Activated CD8-positive, alpha-beta T cell treated with anti-CD3 and anti-CD28 coated beads, Interleukin-2, amount 10 ng/mL, durations not matched to agents 7 days and 5 days (primary cell): Measurements from ENCODE around the gene OR4D1. TPM values are rescaled to one million over a fixed set of nuclear protein-coding genes. Genes with fewer than 3 reads are reported as not detected.
"Not testable (repeated sequence)": the region's sequence is repeated elsewhere in the genome, so short reads cannot be mapped to it uniquely, and the experiment has no call there.

ENCODE experiments used
- ATAC-seq: fragments of 150-1000 bp; cut with Tn5 transposase; one replicate; pipeline ENCODE4 v1.10.0; 2021; ENCODE audit warnings: moderate library complexity
- CTCF ChIA-PET: fragments of 350-600 bp; sonication (Branson Sonifier 250); formaldehyde crosslinking; loops from one replicate; lab custom pipeline; 2021; ENCODE audit warnings: antibody characterized with exemption; lab: Charles Lee
- POLR2A ChIA-PET: fragments of 350-600 bp; sonication (Branson Sonifier 250); formaldehyde crosslinking; loops from one replicate; lab custom pipeline; 2021; ENCODE audit warnings: antibody characterized with exemption; lab: Charles Lee
- DNase-seq: peaks from one replicate; pipeline ENCODE4 v3.0.0-alpha.2; 2020
- H3K27ac Mint-ChIP-seq: one replicate; pipeline ENCODE4 v1.8.0; 2021; ENCODE audit warnings: mild to moderate bottlenecking, mixed read lengths
- H3K27me3 Mint-ChIP-seq: one replicate; pipeline ENCODE4 v1.8.0; 2021; ENCODE audit warnings: low read depth, mixed read lengths
- H3K36me3 Mint-ChIP-seq: one replicate; pipeline ENCODE4 v1.8.0; 2021; ENCODE audit warnings: low read depth, mixed read lengths
- H3K4me1 Mint-ChIP-seq: one replicate; pipeline ENCODE4 v1.8.0; 2021; ENCODE audit warnings: low read depth, mixed read lengths
- H3K4me3 Mint-ChIP-seq: one replicate; pipeline ENCODE4 v1.8.0; 2021; ENCODE audit warnings: mild to moderate bottlenecking, mixed read lengths
- H3K9me3 Mint-ChIP-seq: one replicate; pipeline ENCODE4 v1.8.0; 2022; ENCODE audit warnings: mixed read lengths; ENCODE audit not compliant: insufficient read depth
- total RNA-seq, 2 experiments: library from RNA; stranded (reverse); gene quantifications; one replicate each; pipeline ENCODE4 v1.2.3, GENCODE V29; 2021

The OR4D1 gene
- total RNA-seq, result under 1 TPM; 0.50 TPM

DNA sequence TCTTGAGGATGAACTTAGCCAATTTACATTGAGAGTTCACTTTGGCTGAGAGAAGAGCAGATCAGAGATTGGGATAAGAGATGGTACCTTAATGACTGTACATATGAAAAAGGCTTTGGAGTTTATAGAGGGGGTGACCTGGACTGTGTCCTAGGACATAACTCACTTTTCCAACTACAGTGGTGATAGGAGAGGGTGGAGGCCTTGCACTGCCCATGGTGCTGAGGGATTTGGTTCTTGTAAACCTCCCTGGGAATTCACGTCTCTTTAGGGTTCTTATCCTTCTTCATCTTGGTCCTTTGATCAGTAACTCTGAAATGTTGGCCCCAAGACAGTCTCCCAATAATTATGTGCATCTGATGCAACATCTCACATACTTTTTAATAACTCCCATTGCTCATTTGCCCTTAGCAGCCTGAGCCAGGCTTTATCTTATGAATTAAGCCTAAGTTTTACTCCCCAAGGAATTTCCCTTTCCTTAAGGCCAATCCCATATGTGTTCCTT, at the start of gene OR4D1:
TSS of gene OR4D1 (plus strand) at position 455 of the 505 bp plus-strand sequence. CDS start 6,770 bp downstream, outside the sequence.
- Mint-ChIP-seq H3K4me3 (no peak within 1 kb of the TSS), H3K27me3 (peaks cover 38% of the 10 kb centered on the region), H3K9me3 (peaks cover 25% of the 10 kb centered on the region), H3K27ac (no peak within 1 kb of the TSS), H3K4me1 (peaks cover 15% of the 10 kb centered on the region), H3K36me3 (peaks cover 14% of the 10 kb centered on the region)
- ATAC-seq, result no peak
- ChIA-PET CTCF (interaction anchor here (1.7 kb wide), 1 partner anchor 24 kb away, joined by 4 read pairs; no protein-coding TSS in a partner anchor), POLR2A (no interaction called here)
- DNase-seq, result no peak

GRCh38 chr17:58100506-58100905, 47.7 kb upstream of the OR4D1 start:
- POLR2A ChIA-PET, result interaction anchor here (0.7 kb wide), 1 partner anchor 1016 kb away, joined by 3 read pairs; no protein-coding TSS in a partner anchor
- peaks cover 2% of the 10 kb centered on the region for H3K36me3 Mint-ChIP-seq
- no peaks in the 10 kb centered on the region for H3K9me3 Mint-ChIP-seq
- ATAC-seq (no peak), DNase-seq (no peak)
- no peak overlapping the region for H3K27ac Mint-ChIP-seq
- CTCF ChIA-PET, result interaction anchor here (1.3 to 2.6 kb wide), 3 partner anchors 11 to 101 kb away, joined by 3 to 9 read pairs (median 3); no protein-coding TSS in a partner anchor
- no peak overlapping the region for H3K4me3 Mint-ChIP-seq
- H3K4me1 Mint-ChIP-seq, result peaks cover 6% of the 10 kb centered on the region
- peaks cover 2% of the 10 kb centered on the region for H3K27me3 Mint-ChIP-seq

- H3K4me1 Mint-ChIP-seq, H3K4me3 Mint-ChIP-seq, ATAC-seq, H3K9me3 Mint-ChIP-seq, POLR2A ChIA-PET, H3K27me3 Mint-ChIP-seq, H3K27ac Mint-ChIP-seq, H3K36me3 Mint-ChIP-seq: not testable (repeated sequence)
- DNase-seq, result peak; percentile 4
- CTCF ChIA-PET, result interaction anchor here (0.8 to 1.6 kb wide), 5 partner anchors 10 to 146 kb away, joined by 3 to 4 read pairs (median 3); no protein-coding TSS in a partner anchor
These were observed 46.3 kb upstream of the OR4D1 start for GRCh38 chr17:58101898-58102297.

- Mint-ChIP-seq H3K27ac (no peak overlapping the region), H3K4me1 (peaks cover under 1% of the 10 kb centered on the region)
- CTCF ChIA-PET, result no interaction called here
These were observed 43.1 kb upstream of the OR4D1 start for GRCh38 chr17:58105093-58105492.

GRCh38 chr17:58107306-58107705, 40.9 kb upstream of the OR4D1 start:
- CTCF ChIA-PET, result interaction anchor here (1.0 kb wide), 1 partner anchor 93 kb away, joined by 3 read pairs; no protein-coding TSS in a partner anchor
- H3K27me3 Mint-ChIP-seq, result peaks cover 3% of the 10 kb centered on the region

More at GRCh38 chr17:58105093-58105492, 43.1 kb upstream of the OR4D1 start:
- H3K9me3 Mint-ChIP-seq, result no peaks in the 10 kb centered on the region
- ATAC-seq (no peak), DNase-seq (no peak)
- POLR2A ChIA-PET, result no interaction called here
- H3K36me3 Mint-ChIP-seq, result no peaks in the 10 kb centered on the region
- H3K27me3 Mint-ChIP-seq, result peaks cover 2% of the 10 kb centered on the region
- H3K4me3 Mint-ChIP-seq, result no peak overlapping the region

DNA sequence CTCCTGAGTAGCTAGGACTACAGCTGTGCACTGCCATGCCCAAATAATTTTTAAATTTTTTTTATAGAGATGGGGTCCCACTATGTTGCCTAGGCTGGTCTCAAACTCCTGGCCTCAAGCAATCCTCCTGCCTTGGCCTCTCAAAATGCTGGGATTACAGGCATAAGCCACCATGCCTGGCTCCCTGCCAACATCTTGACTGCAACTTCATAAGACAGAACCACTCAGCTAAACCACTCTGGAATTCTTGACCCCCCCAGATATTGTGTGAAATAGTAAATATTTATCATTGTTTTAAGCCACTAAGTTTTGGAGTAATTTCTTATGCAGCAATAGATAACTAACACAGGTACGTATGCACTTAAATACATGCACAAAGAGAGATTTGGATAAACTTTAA, 39.0 kb upstream of the OR4D1 start:
- Mint-ChIP-seq H3K27ac (no peak overlapping the region), H3K4me1 (no peaks in the 10 kb centered on the region), H3K9me3 (no peaks in the 10 kb centered on the region), H3K4me3 (no peak overlapping the region), H3K36me3 (no peaks in the 10 kb centered on the region), H3K27me3 (peaks cover 3% of the 10 kb centered on the region)
- CTCF ChIA-PET, result interaction anchor here (1.2 kb wide), 1 partner anchor 217 kb away, joined by 4 read pairs; no protein-coding TSS in a partner anchor
- no peak for ATAC-seq
- no peak for DNase-seq
- POLR2A ChIA-PET, result no interaction called here

More at GRCh38 chr17:58107306-58107705, 40.9 kb upstream of the OR4D1 start:
- H3K9me3 Mint-ChIP-seq, result no peaks in the 10 kb centered on the region
- H3K4me1 Mint-ChIP-seq, result no peaks in the 10 kb centered on the region
- DNase-seq (no peak), ATAC-seq (no peak)
- H3K36me3 Mint-ChIP-seq, result no peaks in the 10 kb centered on the region
- POLR2A ChIA-PET, result no interaction called here
- no peak overlapping the region for H3K27ac Mint-ChIP-seq
- no peak overlapping the region for H3K4me3 Mint-ChIP-seq

GRCh38 chr17:58110012-58110411, 38.2 kb upstream of the OR4D1 start:
- ATAC-seq, result no peak
- Mint-ChIP-seq H3K27ac (no peak overlapping the region), H3K36me3 (no peaks in the 10 kb centered on the region), H3K9me3 (no peaks in the 10 kb centered on the region), H3K4me1 (no peaks in the 10 kb centered on the region), H3K4me3 (no peak overlapping the region), H3K27me3 (peaks cover 3% of the 10 kb centered on the region)
- ChIA-PET CTCF (interaction anchor here (0.9 to 5.3 kb wide), 6 partner anchors 12 to 249 kb away, joined by 3 to 44 read pairs (median 3); no protein-coding TSS in a partner anchor), POLR2A (no interaction called here)
- DNase-seq, result no peak

DNA sequence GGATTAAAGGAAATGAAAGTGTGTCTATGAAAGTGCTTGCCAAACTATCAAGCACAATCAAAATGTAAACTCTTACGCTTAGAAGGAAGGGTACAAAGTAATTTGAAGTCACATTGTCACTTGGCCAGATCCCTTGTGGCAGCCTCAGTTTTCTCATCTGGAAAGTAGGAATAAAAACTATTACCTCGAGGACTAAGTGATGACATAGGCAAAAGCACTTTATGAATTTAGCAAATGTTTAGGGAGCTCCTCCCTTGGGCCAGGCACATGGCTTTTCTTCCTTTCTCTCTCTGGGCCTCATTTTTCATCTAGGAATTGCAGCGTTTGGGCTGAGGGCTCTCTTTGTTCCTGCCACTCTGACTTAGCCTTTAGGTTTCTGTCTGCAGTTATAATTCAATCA, 36.5 kb upstream of the OR4D1 start:
- no peaks in the 10 kb centered on the region for H3K36me3 Mint-ChIP-seq
- no peak overlapping the region for H3K27ac Mint-ChIP-seq
- H3K27me3 Mint-ChIP-seq, result peaks cover 3% of the 10 kb centered on the region
- CTCF ChIA-PET, result interaction anchor here (0.7 to 5.3 kb wide), 10 partner anchors 10 to 255 kb away, joined by 3 to 44 read pairs (median 6); no protein-coding TSS in a partner anchor
- POLR2A ChIA-PET, result no interaction called here
- H3K9me3 Mint-ChIP-seq, result no peaks in the 10 kb centered on the region
- DNase-seq, result no peak
- no peak for ATAC-seq
- no peak overlapping the region for H3K4me3 Mint-ChIP-seq
- H3K4me1 Mint-ChIP-seq, result no peaks in the 10 kb centered on the region

DNA sequence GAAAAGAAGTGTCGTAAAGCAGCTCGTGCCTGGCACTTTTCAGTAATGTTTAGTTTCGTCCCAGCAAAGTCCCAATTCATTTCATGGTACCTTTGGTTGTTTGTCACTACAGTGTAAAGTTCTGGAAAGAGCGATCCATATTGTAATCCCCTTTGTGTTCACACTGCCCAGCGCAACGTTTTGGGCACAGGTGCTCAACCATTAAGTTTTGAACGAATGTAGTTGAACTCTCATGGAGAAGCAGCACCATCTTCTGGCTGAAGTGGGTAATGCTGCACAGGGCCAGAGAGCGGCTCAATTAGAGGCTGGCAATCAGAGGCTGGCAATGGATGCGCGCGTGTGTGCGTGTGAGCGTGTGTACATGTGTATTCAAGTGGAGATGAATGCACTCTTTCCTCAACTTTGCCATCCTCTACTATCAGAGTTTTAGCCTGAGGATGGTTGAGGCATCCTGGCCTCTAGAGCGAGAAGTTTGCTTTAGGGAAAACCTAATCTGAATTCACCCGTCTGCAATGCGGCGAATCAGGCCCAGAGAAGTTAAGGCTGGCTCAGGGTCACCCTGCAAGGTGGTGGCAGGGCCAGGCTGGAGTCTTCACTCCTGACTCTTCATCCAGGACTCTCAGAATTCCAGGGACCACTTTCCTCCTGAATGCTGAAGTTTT, 35.1 kb upstream of the OR4D1 start:
- H3K27ac Mint-ChIP-seq, result no peak overlapping the region
- H3K36me3 Mint-ChIP-seq, result no peaks in the 10 kb centered on the region
- no peaks in the 10 kb centered on the region for H3K9me3 Mint-ChIP-seq
- CTCF ChIA-PET, result interaction anchor here (0.6 to 5.3 kb wide), 30 partner anchors 9 to 280 kb away, joined by 3 to 44 read pairs (median 4); partner anchors contain the start of gene SRSF1
- POLR2A ChIA-PET, result interaction anchor here (0.9 kb wide), 1 partner anchor 106 kb away, joined by 4 read pairs; the partner anchor contains the start of gene SRSF1
- DNase-seq (peak; percentile 90), ATAC-seq (peak; percentile 88)
- no peak overlapping the region for H3K4me3 Mint-ChIP-seq
- peaks cover 7% of the 10 kb centered on the region for H3K27me3 Mint-ChIP-seq
- H3K4me1 Mint-ChIP-seq, result no peaks in the 10 kb centered on the region

GRCh38 chr17:58113947-58114346, 34.2 kb upstream of the OR4D1 start:
- H3K4me3 Mint-ChIP-seq, result no peak overlapping the region
- ChIA-PET POLR2A (no interaction called here), CTCF (interaction anchor here (0.8 to 5.3 kb wide), 8 partner anchors 27 to 280 kb away, joined by 3 to 44 read pairs (median 6); no protein-coding TSS in a partner anchor)
- DNase-seq, result no peak
- no peaks in the 10 kb centered on the region for H3K9me3 Mint-ChIP-seq
- H3K27me3 Mint-ChIP-seq, result peaks cover 8% of the 10 kb centered on the region
- no peak for ATAC-seq
- H3K27ac Mint-ChIP-seq, result no peak overlapping the region
- no peaks in the 10 kb centered on the region for H3K4me1 Mint-ChIP-seq
- H3K36me3 Mint-ChIP-seq, result no peaks in the 10 kb centered on the region

DNA sequence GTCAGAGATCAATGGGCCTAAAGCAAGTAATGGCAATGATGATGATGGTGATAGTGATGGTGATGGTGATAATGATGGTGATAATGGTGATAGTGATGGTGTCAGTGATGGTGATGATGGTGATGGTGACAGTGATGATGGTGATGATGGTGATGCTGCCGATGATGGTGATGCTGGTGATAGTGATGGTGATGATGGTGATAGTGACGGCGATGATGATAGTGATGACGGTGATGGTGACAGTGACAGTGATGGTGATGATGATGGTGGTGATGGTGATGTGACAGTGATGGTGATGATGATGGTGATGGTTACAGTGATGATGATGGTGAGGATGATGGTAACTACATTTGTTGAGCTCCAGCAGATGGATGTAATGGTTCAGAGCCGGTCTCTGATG, 30.8 kb upstream of the OR4D1 start:
- ChIA-PET CTCF (interaction anchor here (1.3 kb wide), 1 partner anchor 53 kb away, joined by 3 read pairs; no protein-coding TSS in a partner anchor), POLR2A (no interaction called here)
- Mint-ChIP-seq H3K27me3 (peaks cover 10% of the 10 kb centered on the region), H3K9me3 (no peaks in the 10 kb centered on the region), H3K27ac (no peak overlapping the region), H3K4me3 (no peak overlapping the region), H3K4me1 (peaks cover 4% of the 10 kb centered on the region), H3K36me3 (no peaks in the 10 kb centered on the region)
- DNase-seq (no peak), ATAC-seq (no peak)
